ENCODE results near the gene ATP6V0D1. TPM values are rescaled to one million over a fixed set of nuclear protein-coding genes. Genes with fewer than 3 reads are reported as not detected.
A peak's percentile ranks its signal among the peaks of the same experiment; 100 is the strongest.

The ATP6V0D1 gene
- total and polyA plus RNA-seq, 2 of the 4 experiments (the other 2 are of a cell fraction): 112 to 124 TPM

DNA sequence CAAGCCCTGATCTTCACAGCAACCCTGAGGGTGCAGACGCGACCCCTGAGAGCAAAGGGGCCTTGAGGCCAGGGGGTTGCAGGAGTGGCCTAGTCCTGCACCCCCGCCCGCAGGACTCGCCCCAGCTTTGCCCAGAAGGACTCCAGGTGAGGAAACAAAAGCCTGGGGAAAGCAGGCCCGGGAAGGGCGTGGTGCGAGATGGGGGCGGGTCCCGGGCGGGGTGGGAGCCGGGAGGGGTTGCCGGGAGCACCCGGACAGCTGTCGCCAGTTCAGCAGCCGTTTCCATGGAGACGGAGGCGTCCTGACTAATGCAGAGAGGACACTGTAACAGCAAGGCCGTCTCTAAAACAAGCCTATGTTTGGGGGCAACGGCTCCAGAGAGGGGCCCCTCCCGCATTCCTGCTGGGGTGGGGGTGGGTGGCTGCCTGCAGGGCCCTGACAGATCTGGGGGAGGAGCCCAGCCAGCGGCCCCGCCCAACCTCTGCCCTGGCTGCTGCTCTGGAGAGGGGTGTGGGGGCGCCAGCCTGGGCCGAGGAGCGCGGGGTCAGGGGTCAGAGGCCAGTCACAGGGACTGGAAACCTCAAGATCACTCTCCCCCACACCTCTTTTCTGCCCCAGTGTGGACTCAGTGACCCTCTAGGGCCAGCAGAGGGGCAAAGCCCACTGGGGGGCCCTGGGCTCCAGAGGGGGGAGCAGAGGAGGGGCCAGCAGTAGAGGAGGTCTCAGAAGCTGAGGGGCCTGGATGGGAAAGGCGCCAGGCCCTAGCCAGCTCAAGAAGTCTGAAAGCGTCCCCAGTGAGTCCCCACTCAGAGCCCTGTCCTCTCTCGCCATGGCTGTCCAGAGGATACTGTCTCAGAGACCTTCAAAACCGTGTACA lies 84.6 kb downstream of the ATP6V0D1 start:
- intact Hi-C loops (cut with micrococcal nuclease): no loop called here
- Histone ChIP-seq H3K9ac (ENCODE audit: low read depth, low read length) (no peak overlapping the region), H3K56ac (ENCODE audit: extremely low read depth, insufficient read depth, low read length) (no peak overlapping the region), H2AFZ (replicated peaks; ENCODE audit: low read length, poor library complexity) (peak overlapping the region; percentile 79), H3K27me3 (ENCODE audit: control insufficient read depth, insufficient read depth, low read length) (no peaks in the 10 kb centered on the region), H3K4me2 (ENCODE audit: low read depth, low read length) (no peak overlapping the region), H2BK120ac (ENCODE audit: low read depth, low read length) (no peak overlapping the region; the same call in 1 of the 2 replicates), H2BK5ac (ENCODE audit: low read depth, low read length, poor library complexity, severe bottlenecking) (no peak overlapping the region), H3K4me1 (ENCODE audit: control insufficient read depth, insufficient read depth, low read length) (peaks cover 16% of the 10 kb centered on the region), H2AK9ac (replicated peaks; ENCODE audit: low read depth, low read length, poor library complexity) (peak overlapping the region; percentile 75), H3K23ac (ENCODE audit: low read depth, low read length) (no peak overlapping the region), H4K20me1 (ENCODE audit: insufficient read depth, low read length) (no peaks in the 10 kb centered on the region), H3K27ac (ENCODE audit: insufficient read depth, low read length) (no peak overlapping the region), H3K18ac (ENCODE audit: low read depth, low read length) (no peak overlapping the region), H3K4me3 (ENCODE audit: insufficient read depth, low read depth, low read length) (no peak overlapping the region), H4K91ac (ENCODE audit: insufficient read depth, low read depth, low read length) (no peak overlapping the region; the same call in 1 of the 2 replicates), H3K9me3 (ENCODE audit: control insufficient read depth, insufficient read depth, low read length) (no peaks in the 10 kb centered on the region), H3K36me3 (ENCODE audit: control insufficient read depth, insufficient read depth, low read length) (no peaks in the 10 kb centered on the region), H4K5ac (ENCODE audit: low read depth, low read length) (no peak overlapping the region), H2BK15ac (ENCODE audit: low read depth, low read length) (no peak overlapping the region), H3K14ac (replicated peaks; ENCODE audit: low read depth, low read length) (no peak overlapping the region), H3K79me1 (ENCODE audit: low read depth in 1 of 2, low read length in 2 of 2) (no peaks in the 10 kb centered on the region), H4K8ac (ENCODE audit: low read depth in 2 of 2, low read length in 2 of 2) (peak overlapping the region in 1 of 2 experiments; percentile 14; a peak in 1 of 4 replicates), H2BK20ac (ENCODE audit: low read depth, low read length) (no peak overlapping the region), H2AK5ac (ENCODE audit: low read depth, low read length) (peak overlapping the region; percentile 45; the same call in 1 of the 2 replicates), H3K9me1 (ENCODE audit: insufficient read depth, low read length) (peaks cover 5% of the 10 kb centered on the region; the same call in 1 of the 2 replicates), H3K4ac (ENCODE audit: low read depth, low read length) (peak overlapping the region; percentile 39)
- 25% methylated on average over 16 of the region's 31 CpGs; no CpG with 5 or more reads in 1 of the 2 experiments for WGBS, 2 experiments (ENCODE audit: extremely low coverage in 2 of 2, insufficient read length in 1 of 2)
- dilution Hi-C loops (cut with HindIII; ENCODE audit: low sequenced_read_pairs, unreplicated experiment): no loop called here
- ChIA-PET CTCF (interaction anchor here (0.8 kb wide), 1 partner anchor 136 kb away, joined by 3 read pairs; no protein-coding TSS in a partner anchor), POLR2A (ENCODE audit: unreplicated experiment) (no interaction called here)
- BruUV-seq (replicated peaks): no TSS peak
- ATAC-seq (ENCODE audit: low read depth) (peak; percentile 35), DNase-seq (peak; percentile 78)
- TF ChIP-seq MAZ (IDR thresholded peaks at IDR 0.05; ENCODE audit: borderline replicate concordance, low read depth, low read length) (peak; percentile 98), SMC3 (IDR thresholded peaks at IDR 0.05; ENCODE audit: low read depth, low read length) (no peak)
- in situ Hi-C loops (cut with MboI; ENCODE audit: low sequenced_read_pairs): no loop called here
